Common myeloid progenitor, CD34-positive (primary cell): ENCODE results near the gene SPRED1.

Experiments used
- CTCF ChIA-PET: fragments of 350-600 bp; sonication (Branson Sonifier 250); formaldehyde crosslinking; loops from one replicate; lab custom pipeline; 2021; ENCODE audit warnings: antibody characterized with exemption; lab: Charles Lee
- POLR2A ChIA-PET: fragments of 350-600 bp; sonication (Branson Sonifier 250); formaldehyde crosslinking; loops from one replicate; lab custom pipeline; 2021; ENCODE audit warnings: antibody characterized with exemption; lab: Charles Lee
- DNase-seq, 3 donors: peaks; one replicate each; pipeline versions ENCODE4 v3.0.0 to v3.0.0-alpha.2; 2013
- H3K27ac ChIP-seq, 2 experiments: 1 replicate in 1 of 2; 2 replicates in 1 of 2; pipeline ENCODE4 v1.7.0; 2013; ENCODE audit warnings: inconsistent platforms in 2 of 2, low read length in 2 of 2, mild to moderate bottlenecking in 2 of 2, low read depth in 1 of 2, moderate library complexity in 1 of 2; ENCODE audit not compliant: severe bottlenecking in 2 of 2, insufficient read depth in 1 of 2, poor library complexity in 1 of 2
- H3K27me3 ChIP-seq, 5 experiments: replicated peaks in 2 of 5; 1 replicate in 3 of 5; 2 replicates in 2 of 5; pipeline versions ENCODE4 v1.6.1 to v1.7.0; 2013; ENCODE audit warnings: low read length in 4 of 5, mild to moderate bottlenecking in 2 of 5, moderate library complexity in 2 of 5, inconsistent platforms in 1 of 5; ENCODE audit not compliant: insufficient read depth in 5 of 5, control insufficient read depth in 4 of 5
- H3K36me3 ChIP-seq, 4 experiments: 1 replicate in 2 of 4; 2 replicates in 2 of 4; pipeline versions ENCODE4 v1.6.1 to v1.7.0; 2013; ENCODE audit warnings: low read length in 3 of 4, control low read depth in 1 of 4, mild to moderate bottlenecking in 1 of 4; ENCODE audit not compliant: control insufficient read depth in 4 of 4, insufficient read depth in 4 of 4
- H3K4me1 ChIP-seq, 4 experiments: 1 replicate in 3 of 4; 2 replicates in 1 of 4; pipeline versions ENCODE4 v1.6.1 to v1.7.1; 2013; ENCODE audit warnings: low read length in 3 of 4, mild to moderate bottlenecking in 3 of 4, control low read depth in 1 of 4, inconsistent platforms in 1 of 4, moderate library complexity in 1 of 4; ENCODE audit not compliant: control insufficient read depth in 4 of 4, insufficient read depth in 4 of 4; ENCODE audit errors: control extremely low read depth in 1 of 4
- H3K4me3 ChIP-seq, 7 experiments: 1 replicate in 4 of 7; 2 replicates in 3 of 7; pipeline versions ENCODE4 v1.5.1 to v1.7.0; 2013; ENCODE audit warnings: mild to moderate bottlenecking in 7 of 7, low read length in 6 of 7, moderate library complexity in 6 of 7, inconsistent platforms in 2 of 7, low read depth in 2 of 7, control low read depth in 1 of 7; ENCODE audit not compliant: insufficient read depth in 4 of 7, control insufficient read depth in 1 of 7; ENCODE audit errors: extremely low read depth in 1 of 7
- H3K9me3 ChIP-seq, 5 experiments: 1 replicate in 4 of 5; 2 replicates in 1 of 5; pipeline versions ENCODE4 v1.6.1 to v1.7.1; 2013; ENCODE audit warnings: low read length in 4 of 5, mild to moderate bottlenecking in 2 of 5, inconsistent platforms in 1 of 5, low read depth in 1 of 5, moderate library complexity in 1 of 5; ENCODE audit not compliant: control insufficient read depth in 4 of 5, insufficient read depth in 2 of 5; ENCODE audit errors: control extremely low read depth in 1 of 5
- WGBS: methylation state at CpG from one replicate; pipeline ENCODE4 v1.1.5; 2013; ENCODE audit not compliant: insufficient coverage; 5-methylcytosine and 5-hydroxymethylcytosine counted together

SPRED1 gene

GRCh38 chr15:38312190-38312589 lies 59.6 kb downstream of the SPRED1 start:
- DNase-seq = no peak
- no peaks in the 10 kb centered on the region for H3K4me1 ChIP-seq
- H3K27me3 ChIP-seq = no peaks in the 10 kb centered on the region
- peaks cover 0 to 11% (median 3%) of the 10 kb centered on the region in 4 experiments for H3K36me3 ChIP-seq
- ChIA-PET POLR2A (no interaction called here), CTCF (no interaction called here)
- H3K27ac ChIP-seq = no peak overlapping the region
- no peak overlapping the region for H3K4me3 ChIP-seq
- no CpG with 5 or more reads among the region's 3 CpGs for WGBS
- H3K9me3 ChIP-seq = peaks cover 0 to 3% (median 0%) of the 10 kb centered on the region in 5 experiments

- Histone ChIP-seq H3K4me1 (no peaks in the 10 kb centered on the region), H3K36me3 (no peaks in the 10 kb centered on the region), H3K4me3 (no peak overlapping the region), H3K27me3 (no peaks in the 10 kb centered on the region), H3K9me3 (peaks cover 0 to 1% (median 0%) of the 10 kb centered on the region in 5 experiments), H3K27ac (no peak overlapping the region)
- CTCF ChIA-PET = no interaction called here
- DNase-seq = no peak
- WGBS = no CpG with 5 or more reads among the region's 2 CpGs
- POLR2A ChIA-PET = no interaction called here
Observed at GRCh38 chr15:38316311-38316710, 63.7 kb downstream of the SPRED1 start.

GRCh38 chr15:38320181-38320580 lies 67.5 kb downstream of the SPRED1 start:
- POLR2A ChIA-PET = no interaction called here
- peaks cover 0 to 4% (median 1%) of the 10 kb centered on the region in 4 experiments for H3K4me1 ChIP-seq
- no peak for DNase-seq
- no peak overlapping the region for H3K27ac ChIP-seq
- no peaks in the 10 kb centered on the region for H3K9me3 ChIP-seq
- H3K27me3 ChIP-seq = no peaks in the 10 kb centered on the region
- H3K36me3 ChIP-seq = peaks cover 0 to 2% (median 0%) of the 10 kb centered on the region in 4 experiments
- CTCF ChIA-PET = interaction anchor here (1.4 kb wide), 1 partner anchor 12 kb away, joined by 3 read pairs; no protein-coding TSS in a partner anchor
- no peak overlapping the region for H3K4me3 ChIP-seq

- 100% methylated on average over 1 of the region's 2 CpGs for WGBS
- Histone ChIP-seq H3K27ac (no peak overlapping the region), H3K4me3 (no peak overlapping the region), H3K4me1 (peaks cover 0 to 9% (median 1%) of the 10 kb centered on the region in 4 experiments), H3K36me3 (peaks cover 0 to 2% (median under 1%) of the 10 kb centered on the region in 4 experiments), H3K27me3 (no peaks in the 10 kb centered on the region), H3K9me3 (no peaks in the 10 kb centered on the region)
- ChIA-PET POLR2A (no interaction called here), CTCF (interaction anchor here (1.4 kb wide), 1 partner anchor 11 kb away, joined by 3 read pairs; no protein-coding TSS in a partner anchor)
- DNase-seq = no peak
Observed at GRCh38 chr15:38320866-38321265, 68.2 kb downstream of the SPRED1 start.

- CTCF ChIA-PET = no interaction called here
Observed at GRCh38 chr15:38323895-38324294, 71.3 kb downstream of the SPRED1 start.

GRCh38 chr15:38324939-38325647 lies 72.5 kb downstream of the SPRED1 start:
- H3K27ac ChIP-seq = no peak overlapping the region
- WGBS = 38% methylated on average over 4 of the region's 7 CpGs
- peaks cover 2 to 5% (median 4%) of the 10 kb centered on the region in 4 experiments for H3K36me3 ChIP-seq
- ChIA-PET POLR2A (interaction anchor here (1.2 kb wide), 1 partner anchor 74 kb away, joined by 3 read pairs; no protein-coding TSS in a partner anchor), CTCF (no interaction called here)
- H3K4me1 ChIP-seq = peaks cover 0 to 9% (median 1%) of the 10 kb centered on the region in 4 experiments
- H3K9me3 ChIP-seq = no peaks in the 10 kb centered on the region
- DNase-seq = peak; percentile 56 to 86 (median 80)
- peak overlapping the region in 1 of 7 experiments; percentile 1 for H3K4me3 ChIP-seq
- no peaks in the 10 kb centered on the region for H3K27me3 ChIP-seq

More at GRCh38 chr15:38323895-38324294, 71.3 kb downstream of the SPRED1 start:
- peaks cover 2 to 5% (median 4%) of the 10 kb centered on the region in 4 experiments for H3K36me3 ChIP-seq
- H3K27me3 ChIP-seq = no peaks in the 10 kb centered on the region
- 100% methylated on average over 1 of the region's 4 CpGs for WGBS
- no peaks in the 10 kb centered on the region for H3K9me3 ChIP-seq
- peak in 2 of 3 donors; percentile 31 to 54 for DNase-seq
- POLR2A ChIA-PET = interaction anchor here (1.2 kb wide), 1 partner anchor 73 kb away, joined by 3 read pairs; no protein-coding TSS in a partner anchor
- no peak overlapping the region for H3K27ac ChIP-seq
- H3K4me1 ChIP-seq = peaks cover 0 to 9% (median 1%) of the 10 kb centered on the region in 4 experiments
- no peak overlapping the region for H3K4me3 ChIP-seq

GRCh38 chr15:38325648-38325990 lies 73.0 kb downstream of the SPRED1 start:
- H3K27ac ChIP-seq = no peak overlapping the region
- peaks cover 2 to 5% (median 4%) of the 10 kb centered on the region in 4 experiments for H3K36me3 ChIP-seq
- peaks cover 0 to 9% (median 1%) of the 10 kb centered on the region in 4 experiments for H3K4me1 ChIP-seq
- peak overlapping the region in 1 of 7 experiments; percentile 1 for H3K4me3 ChIP-seq
- no peak for DNase-seq
- POLR2A ChIA-PET = no interaction called here
- no peaks in the 10 kb centered on the region for H3K27me3 ChIP-seq
- H3K9me3 ChIP-seq = no peaks in the 10 kb centered on the region
- WGBS = 86% methylated on average over 1 of the region's 1 CpG
- CTCF ChIA-PET = no interaction called here
